Neural progenitor cell (in vitro differentiated cells): ENCODE measurements around the gene DCDC2B. TPM values are rescaled to one million over a fixed set of nuclear protein-coding genes. Genes with fewer than 3 reads are reported as not detected.
A peak's percentile ranks its signal among the peaks of the same experiment; 100 is the strongest.

Experiments used
- DNase-seq: peaks from one replicate; pipeline ENCODE4 v3.0.0-alpha.2; 2016; ENCODE audit warnings: low spot score
- H2AFZ ChIP-seq: fragments of 200-600 bp; sonication (generic); replicated peaks from 2 replicates; pipeline ENCODE4 v1.6.1; 2016; ENCODE audit warnings: antibody characterized with exemption
- H3F3A ChIP-seq: fragments of 200-600 bp; sonication (generic); 2 replicates; pipeline ENCODE4 v1.6.1; 2016; ENCODE audit warnings: antibody characterized with exemption, low read depth
- H3K27ac ChIP-seq: fragments of 200-600 bp; sonication (generic); 2 replicates; pipeline ENCODE4 v1.5.1; 2016; ENCODE audit warnings: mild to moderate bottlenecking
- H3K27me3 ChIP-seq: fragments of 200-600 bp; sonication (generic); 2 replicates; pipeline ENCODE4 v1.6.1; 2016; ENCODE audit warnings: mild to moderate bottlenecking, moderate library complexity
- H3K36me3 ChIP-seq: fragments of 200-600 bp; sonication (generic); 2 replicates; pipeline ENCODE4 v1.5.1; 2016
- H3K4me1 ChIP-seq: fragments of 200-600 bp; sonication (generic); 2 replicates; pipeline ENCODE4 v1.6.1; 2016; ENCODE audit warnings: mixed run types
- H3K4me2 ChIP-seq: fragments of 200-600 bp; sonication (generic); 2 replicates; pipeline ENCODE4 v1.6.1; 2016
- H3K4me3 ChIP-seq: fragments of 200-600 bp; sonication (generic); 2 replicates; pipeline ENCODE4 v1.5.1; 2016
- H3K79me2 ChIP-seq: fragments of 200-600 bp; sonication (generic); 2 replicates; pipeline ENCODE4 v1.6.1; 2016; ENCODE audit warnings: low read depth
- H3K9ac ChIP-seq: fragments of 200-600 bp; sonication (generic); 2 replicates; pipeline ENCODE4 v1.6.1; 2016
- H3K9me3 ChIP-seq: fragments of 200-600 bp; sonication (generic); 2 replicates; pipeline ENCODE4 v1.5.1; 2016; ENCODE audit warnings: low read depth
- H4K20me1 ChIP-seq: fragments of 200-600 bp; sonication (generic); 2 replicates; pipeline ENCODE4 v1.6.1; 2016; ENCODE audit warnings: low read depth
- H3K27ac Mint-ChIP-seq: 3 replicates; pipeline ENCODE4 v1.8.0; 2021; ENCODE audit warnings: mixed read lengths
- H3K27me3 Mint-ChIP-seq: 2 replicates; pipeline ENCODE4 v1.8.0; 2022; ENCODE audit warnings: low read depth, mild to moderate bottlenecking, inconsistent platforms, moderate library complexity, mixed read lengths; ENCODE audit not compliant: insufficient read depth
- H3K36me3 Mint-ChIP-seq: 3 replicates; pipeline ENCODE4 v1.8.0; 2021; ENCODE audit warnings: mixed read lengths
- H3K4me1 Mint-ChIP-seq: 3 replicates; pipeline ENCODE4 v1.8.0; 2021; ENCODE audit warnings: mixed read lengths
- H3K4me3 Mint-ChIP-seq: 3 replicates; pipeline ENCODE4 v1.8.0; 2021; ENCODE audit warnings: mild to moderate bottlenecking, moderate library complexity, mixed read lengths
- H3K9me3 Mint-ChIP-seq: 3 replicates; pipeline ENCODE4 v1.8.0; 2020; ENCODE audit warnings: mixed read lengths
- CTCF ChIP-seq: fragments of 200-600 bp; sonication (generic); IDR thresholded peaks from 2 replicates; pipeline ENCODE4 v1.5.1; 2017; ENCODE audit warnings: antibody characterized with exemption, mild to moderate bottlenecking
- EZH2 ChIP-seq: fragments of 200-600 bp; sonication (generic); IDR thresholded peaks from 2 replicates; pipeline ENCODE4 v1.6.1; 2017; ENCODE audit warnings: antibody characterized with exemption, mild to moderate bottlenecking, moderate library complexity
- EZH2phosphoT487 ChIP-seq: fragments of 200-600 bp; sonication (generic); IDR thresholded peaks from 2 replicates; pipeline ENCODE4 v1.6.1; 2017; ENCODE audit warnings: antibody characterized with exemption
- total RNA-seq: library from RNA; depleted of rRNA; stranded (reverse); fragments of >200 nt; gene quantifications from 2 replicates; pipeline ENCODE4 v1.2.3, GENCODE V29; 2015; ENCODE audit warnings: low replicate concordance

Gene DCDC2B
- total RNA-seq, 1 donor from 2014 or later: not detected

- TF ChIP-seq EZH2 (no peak), EZH2phosphoT487 (no peak), CTCF (no peak)
- peak overlapping the region; percentile 91 for H3K4me3 Mint-ChIP-seq
- peaks cover 28% of the 10 kb centered on the region for H3K4me1 ChIP-seq
- H3K9me3 ChIP-seq: no peaks in the 10 kb centered on the region
- H3K4me1 Mint-ChIP-seq: peaks cover 24% of the 10 kb centered on the region
- H3K36me3 ChIP-seq: no peaks in the 10 kb centered on the region
- no peak overlapping the region for H3K27ac ChIP-seq
- peaks cover 41% of the 10 kb centered on the region for H3F3A ChIP-seq
- peaks cover 6% of the 10 kb centered on the region for H3K27me3 Mint-ChIP-seq
- peak overlapping the region; percentile 65 for H3K4me3 ChIP-seq
- DNase-seq: peak; percentile 77
- no peaks in the 10 kb centered on the region for H3K9me3 Mint-ChIP-seq
- peak overlapping the region; percentile 97 for H3K4me2 ChIP-seq
- H4K20me1 ChIP-seq: no peaks in the 10 kb centered on the region
- H3K36me3 Mint-ChIP-seq: peaks cover under 1% of the 10 kb centered on the region
- no peak overlapping the region for H3K27ac Mint-ChIP-seq
- H3K9ac ChIP-seq: no peak overlapping the region
- peak overlapping the region; percentile 48 for H2AFZ ChIP-seq
- H3K27me3 ChIP-seq: no peaks in the 10 kb centered on the region
- H3K79me2 ChIP-seq: peaks cover 36% of the 10 kb centered on the region
Measured at GRCh38 chr1:32241001-32241763, 32.3 kb downstream of the DCDC2B start.

- Histone ChIP-seq H3K79me2 (peaks cover 31% of the 10 kb centered on the region), H2AFZ (no peak overlapping the region), H3K36me3 (no peaks in the 10 kb centered on the region), H3K4me1 (peaks cover 28% of the 10 kb centered on the region), H4K20me1 (no peaks in the 10 kb centered on the region), H3K9ac (no peak overlapping the region), H3K4me2 (peak overlapping the region; percentile 73), H3K27me3 (no peaks in the 10 kb centered on the region), H3K27ac (no peak overlapping the region), H3F3A (peaks cover 45% of the 10 kb centered on the region), H3K4me3 (peak overlapping the region; percentile 32), H3K9me3 (no peaks in the 10 kb centered on the region)
- no peaks in the 10 kb centered on the region for H3K9me3 Mint-ChIP-seq
- H3K4me3 Mint-ChIP-seq: peak overlapping the region; percentile 91
- H3K27ac Mint-ChIP-seq: no peak overlapping the region
- H3K27me3 Mint-ChIP-seq: peaks cover 8% of the 10 kb centered on the region
- DNase-seq: peak; percentile 54
- no peak for TF ChIP-seq EZH2
- TF ChIP-seq CTCF: no peak
- no peak for TF ChIP-seq EZH2phosphoT487
- peaks cover 24% of the 10 kb centered on the region for H3K4me1 Mint-ChIP-seq
- no peaks in the 10 kb centered on the region for H3K36me3 Mint-ChIP-seq
Measured at GRCh38 chr1:32242341-32242851, 33.5 kb downstream of the DCDC2B start.

- no peaks in the 10 kb centered on the region for H4K20me1 ChIP-seq
- no peaks in the 10 kb centered on the region for H3K9me3 ChIP-seq
- no peaks in the 10 kb centered on the region for H3K9me3 Mint-ChIP-seq
- H3K36me3 Mint-ChIP-seq: no peaks in the 10 kb centered on the region
- H3K27me3 Mint-ChIP-seq: peaks cover 7% of the 10 kb centered on the region
- no peaks in the 10 kb centered on the region for H3K27me3 ChIP-seq
- peaks cover 35% of the 10 kb centered on the region for H3F3A ChIP-seq
- peaks cover 7% of the 10 kb centered on the region for H3K79me2 ChIP-seq
- no peak within 1 kb of the TSS for H3K9ac ChIP-seq
- DNase-seq: no peak
- no peak within 1 kb of the TSS for H2AFZ ChIP-seq
- no peak within 1 kb of the TSS for H3K27ac ChIP-seq
- TF ChIP-seq EZH2 (no peak), EZH2phosphoT487 (no peak), CTCF (no peak)
- H3K4me3 Mint-ChIP-seq: peak within 1 kb of the TSS; percentile 15
- peaks cover 31% of the 10 kb centered on the region for H3K4me1 Mint-ChIP-seq
- H3K4me2 ChIP-seq: no peak within 1 kb of the TSS
- H3K27ac Mint-ChIP-seq: no peak within 1 kb of the TSS
- H3K4me1 ChIP-seq: peaks cover 24% of the 10 kb centered on the region
- no peak within 1 kb of the TSS for H3K4me3 ChIP-seq
- no peaks in the 10 kb centered on the region for H3K36me3 ChIP-seq
Measured at GRCh38 chr1:32246888-32247273, 38.0 kb downstream of the DCDC2B start, which contains the start of gene FAM167B. Gene FAM167B (plus strand): TSS chr1:32247222. CDS start chr1:32247422, 200 bp downstream.
